Fibroblast of pulmonary artery (primary cell): ENCODE results near the gene AP3B2.
"Not testable (repeated sequence)": the region's sequence is repeated elsewhere in the genome, so short reads cannot be mapped to it uniquely, and the experiment has no call there.

ENCODE experiments used
- DNase-seq: peaks from one replicate; pipeline ENCODE4 v3.0.0-alpha.2; 2010; ENCODE audit warnings: low read depth
- H3K4me3 ChIP-seq: replicated peaks from 2 replicates; pipeline ENCODE4 v1.5.1; 2011; ENCODE audit warnings: low read depth, mild to moderate bottlenecking, control low read depth, low read length, moderate library complexity
- CTCF ChIP-seq: IDR thresholded peaks from 2 replicates; pipeline ENCODE4 v1.5.1; 2011; ENCODE audit warnings: mild to moderate bottlenecking, control low read depth, low read length, inconsistent platforms; ENCODE audit errors: missing control alignments

AP3B2 gene

GRCh38 chr15:82714016-82714415 is 4.3 kb upstream of the AP3B2 start:
- no peak for TF ChIP-seq CTCF
- H3K4me3 ChIP-seq = no peak overlapping the region
- no peak for DNase-seq

GRCh38 chr15:82712036-82712435 is 2.4 kb upstream of the AP3B2 start:
- no peak for DNase-seq
- no peak for TF ChIP-seq CTCF
- H3K4me3 ChIP-seq = no peak overlapping the region

GRCh38 chr15:82710926-82711490 is 1.3 kb upstream of the AP3B2 start:
- DNase-seq = no peak
- no peak for TF ChIP-seq CTCF
- H3K4me3 ChIP-seq = no peak overlapping the region

- no peak for TF ChIP-seq CTCF
- no peak for DNase-seq
- H3K4me3 ChIP-seq = peak overlapping the region; percentile 63
Observed at GRCh38 chr15:82710208-82710555, 507 bp upstream of the AP3B2 start.

- TF ChIP-seq CTCF = no peak
- peak overlapping the region; percentile 63 for H3K4me3 ChIP-seq
- DNase-seq = peak; percentile 3
Observed at GRCh38 chr15:82709081-82709420, 624 bp downstream of the AP3B2 start.

DNA sequence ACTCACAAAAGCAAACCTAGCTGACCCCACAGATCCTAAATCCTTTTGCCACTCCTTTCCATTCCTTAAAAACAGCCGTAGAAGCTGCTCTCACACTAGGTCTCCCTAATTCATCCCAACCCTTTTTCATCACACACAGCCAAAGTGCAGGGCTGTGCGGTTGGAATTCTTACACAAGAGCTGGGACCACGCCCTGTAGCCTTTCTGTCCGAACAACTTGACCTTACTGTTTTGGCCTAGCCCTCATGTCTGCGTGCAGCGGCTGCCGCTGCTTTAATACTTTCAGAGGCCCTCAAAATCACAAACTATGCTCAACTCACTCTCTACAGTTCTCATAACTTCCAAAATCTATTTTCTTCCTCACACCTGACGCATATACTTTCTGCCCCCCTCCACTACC is 3.8 kb downstream of the AP3B2 start:
- not testable (repeated sequence) for H3K4me3 ChIP-seq, DNase-seq

- no peak for DNase-seq
- TF ChIP-seq CTCF = no peak
- no peak overlapping the region for H3K4me3 ChIP-seq
Observed at GRCh38 chr15:82699726-82700125, 9.9 kb downstream of the AP3B2 start.

DNA sequence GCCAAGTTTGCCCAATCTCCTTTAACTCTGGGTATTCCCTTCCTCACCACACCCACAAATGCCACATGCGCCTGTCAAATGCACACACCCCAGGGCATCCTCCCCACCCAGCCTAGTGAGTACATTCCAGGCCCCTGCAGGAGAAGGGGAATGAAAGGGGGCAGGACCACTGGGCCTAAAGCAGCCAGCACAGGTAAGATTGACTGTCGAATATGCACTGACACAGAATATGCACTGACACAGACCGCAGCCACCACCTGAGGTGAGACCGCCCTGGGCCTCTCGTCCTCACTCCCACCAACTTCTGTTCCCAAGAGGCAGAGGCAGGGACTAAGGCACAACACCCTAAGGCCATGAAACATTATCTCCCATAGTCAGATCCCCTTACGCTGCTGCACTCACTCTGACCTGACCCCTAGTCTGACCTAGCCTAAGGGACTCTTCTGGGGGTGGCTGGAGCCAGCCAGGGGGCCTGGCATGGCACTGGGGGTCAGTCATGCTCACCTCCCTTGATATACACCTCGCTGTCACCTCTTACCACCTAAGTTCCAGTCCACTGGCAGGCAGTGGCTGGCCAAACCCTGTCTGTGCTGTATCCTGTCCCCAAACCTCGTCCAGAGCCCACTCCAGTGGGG is 10.8 kb downstream of the AP3B2 start:
- TF ChIP-seq CTCF = no peak
- H3K4me3 ChIP-seq = no peak overlapping the region
- DNase-seq = no peak
